ENCODE data around the gene RANBP3.

RANBP3 gene

DNA sequence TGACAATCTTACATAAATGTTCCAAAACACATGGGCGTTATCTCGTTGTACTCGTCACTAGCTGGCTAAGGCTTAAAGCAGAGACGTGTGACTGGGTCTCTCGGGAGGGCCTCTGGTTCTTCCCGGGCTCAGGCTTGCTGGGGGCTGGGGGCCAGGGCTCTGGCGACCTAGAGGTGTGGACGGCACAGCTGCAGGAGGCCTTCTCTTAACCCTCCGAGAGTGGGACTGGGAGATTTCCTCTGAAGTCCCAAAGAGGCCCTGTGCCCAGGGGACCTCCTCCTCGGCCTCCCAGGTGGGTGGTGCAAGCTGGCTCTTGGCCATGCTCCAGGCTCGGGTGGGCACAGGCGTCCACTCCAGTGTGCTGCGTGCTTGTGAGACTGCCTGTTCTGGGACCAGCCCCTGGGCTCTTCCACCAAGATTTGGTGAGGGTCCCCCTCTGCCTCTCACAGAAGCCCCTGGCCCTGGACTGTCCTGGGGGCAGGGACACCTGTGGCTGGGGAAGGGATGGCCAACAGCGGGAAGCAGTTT is 61.7 kb downstream of the RANBP3 start:
- DNase-seq: no peak
- TF ChIP-seq POLR2A (IDR thresholded peaks at IDR 0.05; ENCODE audit: low read length) (no peak), GATA1 (IDR thresholded peaks at IDR 0.05; ENCODE audit: low read depth, low read length) (no peak)

- TF ChIP-seq POLR2A (IDR thresholded peaks at IDR 0.05; ENCODE audit: low read length): no peak
- no peak for TF ChIP-seq GATA1 (IDR thresholded peaks at IDR 0.05; ENCODE audit: low read depth, low read length)
These were observed 62.2 kb downstream of the RANBP3 start for GRCh38 chr19:5915782-5916165.

GRCh38 chr19:5914946-5915781 is 62.8 kb downstream of the RANBP3 start:
- TF ChIP-seq GATA1 (IDR thresholded peaks at IDR 0.05; ENCODE audit: low read depth, low read length): no peak
- TF ChIP-seq POLR2A (IDR thresholded peaks at IDR 0.05; ENCODE audit: low read length): no peak
- DNase-seq: no peak

More at GRCh38 chr19:5915782-5916165, 62.2 kb downstream of the RANBP3 start:
- DNase-seq: no peak

DNA sequence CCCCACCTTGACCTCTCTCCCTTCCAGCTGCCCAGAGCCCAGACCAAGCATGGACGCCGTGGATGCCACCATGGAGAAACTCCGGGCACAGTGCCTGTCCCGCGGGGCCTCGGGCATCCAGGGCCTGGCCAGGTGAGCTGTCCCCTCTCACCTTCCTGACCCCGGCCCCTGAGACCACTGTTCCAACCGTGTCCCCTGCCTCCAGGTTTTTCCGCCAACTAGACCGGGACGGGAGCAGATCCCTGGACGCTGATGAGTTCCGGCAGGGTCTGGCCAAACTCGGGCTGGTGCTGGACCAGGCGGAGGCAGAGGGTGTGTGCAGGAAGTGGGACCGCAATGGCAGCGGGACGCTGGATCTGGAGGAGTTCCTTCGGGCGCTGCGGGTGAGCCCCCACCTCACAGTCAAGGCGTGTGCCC is 63.6 kb downstream of the RANBP3 start:
- DNase-seq: no peak
- TF ChIP-seq GATA1 (IDR thresholded peaks at IDR 0.05; ENCODE audit: low read depth, low read length) (no peak), POLR2A (IDR thresholded peaks at IDR 0.05; ENCODE audit: low read length) (no peak)

GRCh38 chr19:5913739-5914357 is 64.1 kb downstream of the RANBP3 start, which contains the start of gene CAPS:
CAPS (plus strand) TSS chr19:5914254; CDS start chr19:5914407, 153 bp downstream.
- no peak for DNase-seq

GRCh38 chr19:5911366-5911765 is 66.6 kb downstream of the RANBP3 start:
- no peak for TF ChIP-seq POLR2A (IDR thresholded peaks at IDR 0.05; ENCODE audit: low read length)
- no peak for TF ChIP-seq GATA1 (IDR thresholded peaks at IDR 0.05; ENCODE audit: low read depth, low read length)
- DNase-seq: no peak

More at GRCh38 chr19:5913739-5914357, 64.1 kb downstream of the RANBP3 start, which contains the start of gene CAPS:
- TF ChIP-seq POLR2A (IDR thresholded peaks at IDR 0.05; ENCODE audit: low read length) (no peak), GATA1 (IDR thresholded peaks at IDR 0.05; ENCODE audit: low read depth, low read length) (no peak)

DNA sequence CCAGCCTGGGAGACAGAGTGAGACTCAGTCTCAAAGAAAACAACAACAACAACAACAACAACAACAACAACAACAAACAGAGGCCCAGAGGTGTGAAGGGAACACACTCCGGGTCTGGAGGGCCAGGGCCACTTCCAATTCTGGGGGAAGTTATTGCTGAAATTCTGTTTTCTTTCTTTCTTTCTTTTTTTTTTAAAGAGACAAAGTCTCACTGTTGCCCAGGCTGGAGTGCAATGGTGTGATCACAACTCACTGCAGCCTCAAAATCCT is 67.4 kb downstream of the RANBP3 start:
- no peak for TF ChIP-seq POLR2A (IDR thresholded peaks at IDR 0.05; ENCODE audit: low read length)
- TF ChIP-seq GATA1 (IDR thresholded peaks at IDR 0.05; ENCODE audit: low read depth, low read length): no peak
- DNase-seq: no peak

GRCh38 chr19:5908773-5909442 is 69.0 kb downstream of the RANBP3 start:
- TF ChIP-seq GATA1 (IDR thresholded peaks at IDR 0.05; ENCODE audit: low read depth, low read length) (no peak), POLR2A (IDR thresholded peaks at IDR 0.05; ENCODE audit: low read length) (no peak)
- no peak for DNase-seq

DNA sequence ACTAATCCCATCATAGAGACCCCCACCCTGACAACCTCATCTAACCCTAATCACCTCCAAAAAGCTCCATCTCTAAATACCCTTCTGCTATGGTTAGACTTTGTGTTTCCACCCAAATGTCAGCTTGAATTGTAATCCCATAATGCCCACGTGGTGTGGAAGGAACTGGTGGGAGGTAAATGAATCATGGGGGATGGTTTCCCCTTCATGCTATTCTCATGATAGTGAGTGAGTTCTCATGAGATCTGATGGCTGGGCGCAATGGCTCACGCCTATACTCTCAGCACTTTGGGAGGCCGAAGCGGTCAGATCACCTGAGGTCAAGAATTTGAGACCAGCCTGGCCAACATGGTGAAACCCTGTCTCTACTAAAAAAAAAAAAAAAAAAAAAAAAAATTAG is 70.7 kb downstream of the RANBP3 start:
- TF ChIP-seq POLR2A (IDR thresholded peaks at IDR 0.05; ENCODE audit: low read length) (no peak), GATA1 (IDR thresholded peaks at IDR 0.05; ENCODE audit: low read depth, low read length) (no peak)
- DNase-seq: no peak

- no peak for DNase-seq
- no peak for TF ChIP-seq GATA1 (IDR thresholded peaks at IDR 0.05; ENCODE audit: low read depth, low read length)
- no peak for TF ChIP-seq POLR2A (IDR thresholded peaks at IDR 0.05; ENCODE audit: low read length)
These were observed 72.7 kb downstream of the RANBP3 start for GRCh38 chr19:5905114-5905778.

DNA sequence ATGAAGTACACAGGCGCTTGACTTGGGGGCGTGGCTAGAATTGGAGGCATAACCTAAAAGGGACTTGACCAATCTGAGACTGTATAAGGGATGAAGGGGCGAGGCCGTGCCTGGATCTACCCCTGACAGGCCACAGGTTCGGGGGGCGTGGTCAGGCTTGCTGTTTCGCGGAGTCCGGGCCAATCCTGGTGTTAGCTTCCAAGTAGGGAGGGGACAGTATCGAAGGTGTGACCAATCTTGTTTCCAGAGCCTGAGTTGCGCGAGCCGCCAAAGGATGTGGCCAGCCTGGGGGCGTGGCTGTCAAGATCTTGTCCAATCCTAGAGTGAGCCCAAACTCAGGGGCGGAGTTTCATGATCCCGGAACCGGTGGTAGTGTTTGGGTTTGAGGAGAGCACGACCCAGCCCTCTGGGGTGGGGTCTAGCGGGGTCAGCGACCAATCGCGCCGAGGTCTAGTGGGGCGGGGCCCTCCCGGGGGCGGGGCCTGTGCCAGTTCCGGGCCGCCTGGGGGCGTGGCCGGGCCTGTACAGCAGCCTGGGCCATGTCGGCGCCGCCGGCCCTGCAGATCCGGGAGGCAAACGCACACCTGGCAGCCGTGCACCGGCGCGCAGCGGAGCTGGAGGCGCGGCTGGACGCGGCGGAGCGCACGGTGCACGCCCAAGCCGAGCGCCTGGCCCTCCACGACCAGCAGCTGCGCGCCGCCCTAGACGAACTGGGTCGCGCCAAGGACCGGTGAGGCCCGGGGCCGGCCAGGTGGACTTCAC is 73.4 kb downstream of the RANBP3 start, which contains the start of gene VMAC:
Gene VMAC (plus strand): TSS at position 521 of the 762 bp plus-strand sequence. CDS start 19 bp downstream, at position 540.
- DNase-seq: peak; percentile 100

GRCh38 chr19:5903624-5904351 is 74.2 kb downstream of the RANBP3 start, which contains the start of gene NDUFA11:
NDUFA11 (minus strand) TSS chr19:5903790; CDS start chr19:5903708, 82 bp downstream.
- TF ChIP-seq GATA1 (IDR thresholded peaks at IDR 0.05; ENCODE audit: low read depth, low read length) (no peak), POLR2A (IDR thresholded peaks at IDR 0.05; ENCODE audit: low read length) (peak; percentile 71)
- peak; percentile 100 for DNase-seq

More for the DNA sequence above, 73.4 kb downstream of the RANBP3 start, which contains the start of gene VMAC:
- TF ChIP-seq POLR2A (IDR thresholded peaks at IDR 0.05; ENCODE audit: low read length): no peak
- TF ChIP-seq GATA1 (IDR thresholded peaks at IDR 0.05; ENCODE audit: low read depth, low read length): no peak
